GM12864 (cell line): ENCODE measurements around the gene LPCAT1.

Source experiments
- DNase-seq: peaks from one replicate; pipeline ENCODE4 v3.0.0-alpha.2; 2011; ENCODE audit warnings: low read depth
- H3K4me3 ChIP-seq: 2 replicates; pipeline ENCODE4 v1.5.1; 2011; ENCODE audit warnings: mild to moderate bottlenecking, low read depth, low read length, control low read depth
- CTCF ChIP-seq: IDR thresholded peaks from 2 replicates; pipeline ENCODE4 v1.5.1; 2011; ENCODE audit warnings: low read depth, mild to moderate bottlenecking, moderate library complexity, low read length, control low read depth, inconsistent platforms; ENCODE audit errors: missing control alignments

Gene LPCAT1

GRCh38 chr5:1527533-1528205 lies 3.9 kb upstream of the LPCAT1 start:
- no peak for DNase-seq
- no peak for TF ChIP-seq CTCF

DNA sequence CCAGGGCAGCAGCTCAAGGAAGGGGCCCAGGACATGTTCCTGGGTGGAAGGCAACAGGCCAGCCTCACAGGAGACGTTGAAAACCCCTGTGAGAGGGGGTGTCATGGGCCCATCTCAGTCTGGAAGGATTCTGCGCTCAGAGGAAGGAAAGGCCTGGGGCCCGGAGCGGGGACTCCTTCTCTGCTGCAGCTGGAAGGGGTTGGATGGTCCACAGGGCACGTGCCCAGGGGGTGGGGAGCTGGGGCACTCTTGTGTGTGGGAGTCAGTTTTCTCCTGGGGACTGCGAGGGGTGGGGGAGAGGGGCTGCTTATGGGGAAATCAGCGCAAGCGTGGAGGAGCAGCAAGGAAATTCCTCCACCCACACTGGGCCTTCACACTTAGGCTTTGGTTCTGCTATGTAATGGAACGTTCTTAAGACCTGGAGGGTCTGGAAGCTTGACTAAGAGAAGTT lies 2.9 kb upstream of the LPCAT1 start:
- no peak for TF ChIP-seq CTCF
- no peak for DNase-seq

More at GRCh38 chr5:1527533-1528205, 3.9 kb upstream of the LPCAT1 start:
- H3K4me3 ChIP-seq, result no peak overlapping the region

GRCh38 chr5:1526190-1526631 lies 2.5 kb upstream of the LPCAT1 start:
- DNase-seq, result no peak

More for the DNA sequence above, 2.9 kb upstream of the LPCAT1 start:
- no peak overlapping the region for H3K4me3 ChIP-seq

DNA sequence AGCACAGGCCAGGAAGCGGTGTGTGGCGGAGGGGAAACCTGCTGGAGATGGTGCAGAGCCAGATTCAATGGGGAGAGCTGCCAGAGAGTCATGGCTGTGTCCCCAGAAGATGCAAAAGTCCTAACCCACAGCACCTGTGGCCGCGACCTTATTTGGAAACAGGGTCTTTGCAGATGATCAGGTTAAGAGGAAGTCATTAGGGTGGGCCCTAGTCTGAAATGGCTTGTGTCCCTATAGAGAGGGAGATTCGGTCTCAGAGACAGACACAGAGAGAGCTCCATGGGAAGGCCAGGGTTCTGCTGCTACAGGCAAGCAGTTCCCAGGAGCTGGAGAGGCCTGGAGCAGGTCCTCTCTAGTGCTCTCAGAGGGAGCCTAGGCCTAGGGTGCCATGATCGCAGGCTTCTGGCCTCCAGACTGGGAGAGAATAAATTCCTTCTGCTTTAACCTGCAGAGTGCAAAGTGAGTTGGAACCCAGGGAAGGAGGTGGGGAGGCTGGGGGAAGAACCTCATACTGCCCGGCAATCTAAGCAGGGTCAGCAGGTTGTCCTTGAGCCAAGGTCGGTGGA lies 1.9 kb upstream of the LPCAT1 start:
- H3K4me3 ChIP-seq, result no peak overlapping the region
- DNase-seq, result no peak
- no peak for TF ChIP-seq CTCF

More at GRCh38 chr5:1526190-1526631, 2.5 kb upstream of the LPCAT1 start:
- no peak for TF ChIP-seq CTCF
- H3K4me3 ChIP-seq, result no peak overlapping the region

- no peak for TF ChIP-seq CTCF
- no peak for DNase-seq
- H3K4me3 ChIP-seq, result peak overlapping the region; percentile 87
Measured at GRCh38 chr5:1524799-1525623, 1.3 kb upstream of the LPCAT1 start.

DNA sequence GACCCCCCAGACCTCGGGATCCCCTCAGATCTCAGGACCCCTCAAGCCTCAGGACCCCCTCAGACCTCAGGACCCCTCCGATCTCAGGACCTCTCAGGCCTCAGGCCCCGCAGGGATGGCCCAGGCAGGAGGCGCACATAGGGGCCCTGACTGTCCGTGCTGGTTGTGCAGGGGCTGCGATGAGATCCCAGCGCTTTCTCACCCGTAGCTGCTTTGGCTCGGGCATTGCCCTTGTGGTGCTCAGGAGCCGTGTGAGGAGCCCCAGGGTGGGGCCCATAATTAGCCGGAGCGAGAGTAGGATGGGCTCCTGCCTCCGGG lies 680 bp upstream of the LPCAT1 start:
- no peak for TF ChIP-seq CTCF
- peak overlapping the region; percentile 87 for H3K4me3 ChIP-seq
- no peak for DNase-seq
